Rectal smooth muscle tissue (tissue), 1 donor: ENCODE data around the gene SPRED2.
"Not testable (repeated sequence)": the region's sequence is repeated elsewhere in the genome, so short reads cannot be mapped to it uniquely, and the experiment has no call there.

Source experiments
- H3K27ac ChIP-seq: one replicate; pipeline ENCODE4 v1.7.0; 2013; ENCODE audit warnings: low read depth, low read length, inconsistent platforms
- H3K27me3 ChIP-seq: one replicate; pipeline ENCODE4 v1.7.0; 2013; ENCODE audit warnings: low read length; ENCODE audit not compliant: control insufficient read depth, insufficient read depth
- H3K36me3 ChIP-seq: one replicate; pipeline ENCODE4 v1.7.0; 2013; ENCODE audit warnings: low read length; ENCODE audit not compliant: control insufficient read depth, insufficient read depth
- H3K4me1 ChIP-seq: one replicate; pipeline ENCODE4 v1.7.0; 2013; ENCODE audit warnings: low read length; ENCODE audit not compliant: control insufficient read depth, insufficient read depth
- H3K4me3 ChIP-seq: one replicate; pipeline ENCODE4 v1.7.0; 2013; ENCODE audit warnings: low read length
- H3K9ac ChIP-seq: one replicate; pipeline ENCODE4 v1.7.0; 2013; ENCODE audit warnings: low read length

The SPRED2 gene

DNA sequence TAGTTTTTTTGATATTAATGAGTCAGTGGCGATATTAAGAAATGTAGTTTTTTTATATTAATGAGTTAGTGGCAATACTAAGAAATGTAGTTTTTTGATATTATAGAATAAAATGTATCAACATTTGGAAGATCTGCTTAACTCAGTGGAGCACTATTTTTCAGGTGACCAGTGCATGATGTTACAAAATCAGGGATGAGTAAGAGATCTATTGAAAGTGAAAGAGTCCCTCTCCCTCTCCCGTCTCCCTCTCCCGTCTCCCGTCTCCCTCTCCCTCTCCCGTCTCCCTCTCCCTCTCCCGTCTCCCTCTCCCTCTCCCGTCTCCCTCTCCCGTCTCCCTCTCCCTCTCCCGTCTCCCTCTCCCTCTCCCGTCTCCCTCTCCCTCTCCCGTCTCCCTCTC, 94.5 kb downstream of the SPRED2 start:
- not testable (repeated sequence) for H3K4me3 ChIP-seq, H3K27ac ChIP-seq, H3K36me3 ChIP-seq, H3K4me1 ChIP-seq, H3K9ac ChIP-seq, H3K27me3 ChIP-seq

DNA sequence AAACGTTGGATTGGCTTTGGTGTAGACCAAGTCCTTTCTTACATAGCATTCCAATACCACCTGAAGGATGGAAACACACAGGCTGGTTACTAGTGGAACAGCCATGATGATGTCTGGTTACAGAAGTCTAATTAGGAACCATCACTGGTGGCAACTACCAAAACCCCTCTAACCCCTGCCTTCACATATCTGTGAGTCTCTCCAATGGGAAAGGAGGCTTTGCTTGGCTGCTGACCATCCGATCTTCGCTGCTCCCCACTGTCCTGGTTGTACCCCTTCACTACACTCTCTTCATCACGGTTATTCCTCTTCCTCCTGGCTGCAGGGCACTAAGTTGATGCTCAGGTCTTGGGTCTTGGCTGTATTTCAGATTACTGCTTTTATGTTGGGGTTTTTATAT, 97.7 kb downstream of the SPRED2 start:
- H3K4me1 ChIP-seq = no peaks in the 10 kb centered on the region
- peaks cover 8% of the 10 kb centered on the region for H3K36me3 ChIP-seq
- no peak overlapping the region for H3K4me3 ChIP-seq
- no peak overlapping the region for H3K27ac ChIP-seq
- no peak overlapping the region for H3K9ac ChIP-seq
- no peaks in the 10 kb centered on the region for H3K27me3 ChIP-seq

DNA sequence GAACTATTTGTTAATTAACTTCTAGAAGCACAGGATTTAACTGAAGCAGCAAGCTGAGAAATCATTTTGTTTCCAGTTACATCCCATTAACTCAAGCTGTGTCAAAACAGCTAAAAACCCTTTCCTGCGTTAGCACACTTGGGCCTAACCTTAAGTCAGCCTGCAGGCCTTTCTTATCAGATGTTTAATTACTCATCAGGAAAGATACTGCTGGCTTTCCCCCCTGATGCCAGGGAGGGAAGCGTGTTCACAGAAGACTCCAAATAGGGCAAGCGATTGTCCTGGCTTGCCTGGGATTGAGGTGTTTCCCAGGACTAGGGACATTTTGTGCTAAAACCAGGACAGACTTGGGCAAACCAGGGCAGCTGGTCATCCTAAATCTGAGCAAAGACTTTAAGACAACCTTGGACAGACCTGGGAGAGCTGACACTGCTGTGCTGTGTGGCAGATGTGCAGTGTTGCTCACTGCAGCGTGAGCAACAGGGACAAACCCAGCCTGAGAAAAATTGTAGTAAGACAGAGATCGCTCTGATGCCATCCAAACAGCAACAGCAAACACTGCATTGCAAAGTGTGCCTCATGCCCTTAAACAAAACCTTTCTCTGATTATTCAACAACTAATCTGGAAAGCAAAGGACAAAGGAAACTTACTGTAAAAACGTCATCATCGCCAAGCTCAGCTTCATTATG, 100.9 kb downstream of the SPRED2 start:
- H3K27me3 ChIP-seq = no peaks in the 10 kb centered on the region
- no peak overlapping the region for H3K4me3 ChIP-seq
- peaks cover 12% of the 10 kb centered on the region for H3K36me3 ChIP-seq
- H3K27ac ChIP-seq = no peak overlapping the region
- no peaks in the 10 kb centered on the region for H3K4me1 ChIP-seq
- no peak overlapping the region for H3K9ac ChIP-seq

DNA sequence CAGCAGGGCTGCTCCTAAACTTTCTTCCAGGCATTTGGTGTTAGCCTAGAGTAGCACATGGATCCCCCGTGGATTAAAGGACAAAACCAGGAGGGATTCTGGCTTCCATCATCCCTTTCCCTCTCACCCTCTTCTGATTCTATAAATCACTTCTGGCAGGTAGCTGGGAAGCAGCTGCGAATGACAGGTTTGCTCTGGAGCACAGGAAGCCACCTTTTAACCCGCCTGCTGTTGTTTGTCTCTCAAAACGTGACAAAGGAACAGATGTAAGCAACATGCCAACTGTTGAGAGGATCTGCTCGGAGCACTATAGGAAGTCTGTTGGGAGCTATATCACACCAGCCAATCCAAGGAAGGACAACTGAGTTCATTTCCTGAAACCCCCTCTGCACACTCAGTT, 102.9 kb downstream of the SPRED2 start:
- Histone ChIP-seq H3K27me3 (no peaks in the 10 kb centered on the region), H3K27ac (no peak overlapping the region), H3K4me3 (no peak overlapping the region), H3K9ac (no peak overlapping the region), H3K36me3 (peaks cover 12% of the 10 kb centered on the region), H3K4me1 (no peaks in the 10 kb centered on the region)

DNA sequence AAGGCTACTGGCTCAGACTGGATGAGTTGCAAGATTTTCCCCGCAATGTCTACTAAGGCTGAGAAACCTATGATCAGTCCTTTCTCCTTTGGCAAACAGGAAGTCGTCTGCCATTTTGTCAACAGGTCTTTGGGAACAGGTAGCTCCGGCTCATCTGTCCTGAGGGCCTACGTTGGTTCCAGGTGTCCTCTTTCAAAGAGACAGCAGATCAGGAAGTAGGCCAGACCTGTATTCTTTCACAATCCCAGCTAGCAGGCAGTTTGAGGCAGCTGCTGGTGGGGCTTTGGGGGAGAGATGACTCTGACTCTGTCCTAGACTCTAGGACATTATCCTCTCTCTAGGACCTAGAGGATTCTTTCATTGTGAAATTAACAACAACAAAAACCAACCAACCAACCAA, 106.1 kb downstream of the SPRED2 start:
- no peaks in the 10 kb centered on the region for H3K4me1 ChIP-seq

DNA sequence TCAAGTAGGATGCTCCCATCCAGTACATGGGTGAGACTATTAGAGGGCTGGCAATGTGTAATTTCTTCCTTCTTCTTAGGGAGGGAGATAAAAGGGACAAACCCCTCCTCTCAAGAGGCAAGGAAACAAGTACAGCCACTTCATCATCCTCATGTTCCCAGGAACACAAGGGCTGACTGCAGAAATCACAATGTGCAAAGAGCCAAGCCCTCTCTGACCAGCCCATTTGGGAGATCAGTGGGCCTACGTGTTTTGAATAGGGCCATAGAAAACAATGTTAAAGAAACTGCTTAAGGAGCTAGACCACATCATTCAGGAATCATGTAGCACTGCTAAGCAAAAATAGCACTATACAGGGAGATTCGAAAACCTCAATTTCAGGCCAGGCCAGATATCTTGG, 107.3 kb downstream of the SPRED2 start:
- H3K27me3 ChIP-seq = no peaks in the 10 kb centered on the region
- peaks cover 4% of the 10 kb centered on the region for H3K36me3 ChIP-seq
- H3K4me3 ChIP-seq = no peak overlapping the region
- no peak overlapping the region for H3K9ac ChIP-seq
- H3K4me1 ChIP-seq = no peaks in the 10 kb centered on the region
- H3K27ac ChIP-seq = no peak overlapping the region

More for the DNA sequence above, 106.1 kb downstream of the SPRED2 start:
- H3K27ac ChIP-seq = no peak overlapping the region
- no peaks in the 10 kb centered on the region for H3K27me3 ChIP-seq
- no peak overlapping the region for H3K9ac ChIP-seq
- no peak overlapping the region for H3K4me3 ChIP-seq
- peaks cover 7% of the 10 kb centered on the region for H3K36me3 ChIP-seq

DNA sequence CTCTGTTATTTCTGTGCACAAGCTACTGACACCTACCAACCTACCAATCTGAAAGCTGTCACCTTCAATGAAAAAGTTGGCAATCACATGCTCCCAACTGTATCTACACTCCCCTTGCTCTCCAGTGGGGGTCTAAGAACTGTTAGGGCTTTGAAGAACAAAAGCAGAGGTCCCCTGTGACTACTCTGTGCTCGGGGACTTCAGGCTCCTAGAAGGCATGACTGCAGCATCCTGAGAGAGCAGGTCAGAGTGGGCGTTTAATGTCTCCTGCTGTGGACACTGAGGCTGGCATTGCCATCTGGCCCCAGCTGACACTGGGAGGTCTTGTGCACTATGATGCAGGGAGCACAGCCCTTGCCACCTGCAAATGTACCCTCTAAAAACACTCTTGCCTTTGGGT, 111.5 kb downstream of the SPRED2 start:
- H3K27ac ChIP-seq = no peak overlapping the region
- no peaks in the 10 kb centered on the region for H3K27me3 ChIP-seq
- no peaks in the 10 kb centered on the region for H3K4me1 ChIP-seq
- H3K9ac ChIP-seq = no peak overlapping the region
- no peak overlapping the region for H3K4me3 ChIP-seq
- H3K36me3 ChIP-seq = peaks cover 3% of the 10 kb centered on the region

DNA sequence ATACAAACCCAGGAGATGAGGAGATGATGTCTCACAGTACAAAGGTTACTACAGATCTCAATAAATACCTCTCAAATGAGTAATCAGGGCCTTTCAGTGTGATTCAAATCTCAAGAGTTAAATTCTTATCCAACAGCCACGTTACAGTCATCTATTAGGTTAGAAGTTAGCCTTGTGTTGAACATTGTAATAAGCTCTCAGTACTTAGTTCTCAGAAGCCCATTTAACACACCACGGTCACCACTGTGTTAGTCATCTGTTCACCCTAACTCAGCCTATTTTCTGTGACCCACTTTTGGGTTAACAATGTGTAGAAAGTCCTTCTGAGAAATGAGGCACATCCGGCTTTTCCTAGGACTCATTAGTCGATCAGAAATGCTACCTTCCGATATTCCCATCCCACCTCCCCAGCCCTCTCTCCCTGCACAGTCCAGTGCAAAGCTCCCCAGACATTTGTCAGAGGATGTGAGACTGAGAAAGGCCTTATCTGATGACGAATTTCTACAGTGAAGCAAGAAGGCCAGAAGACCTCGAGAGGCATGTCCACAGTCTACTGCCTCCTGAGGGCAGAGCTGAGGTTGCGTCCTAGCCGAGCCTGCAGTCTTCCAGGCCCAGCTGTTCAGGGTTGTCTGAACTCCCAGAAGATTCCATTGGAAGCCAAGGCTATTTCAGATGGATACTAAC, 112.2 kb downstream of the SPRED2 start:
- H3K27me3 ChIP-seq = no peaks in the 10 kb centered on the region
- H3K36me3 ChIP-seq = peaks cover 3% of the 10 kb centered on the region
- no peak overlapping the region for H3K27ac ChIP-seq
- H3K4me3 ChIP-seq = no peak overlapping the region
- H3K4me1 ChIP-seq = no peaks in the 10 kb centered on the region
- no peak overlapping the region for H3K9ac ChIP-seq

DNA sequence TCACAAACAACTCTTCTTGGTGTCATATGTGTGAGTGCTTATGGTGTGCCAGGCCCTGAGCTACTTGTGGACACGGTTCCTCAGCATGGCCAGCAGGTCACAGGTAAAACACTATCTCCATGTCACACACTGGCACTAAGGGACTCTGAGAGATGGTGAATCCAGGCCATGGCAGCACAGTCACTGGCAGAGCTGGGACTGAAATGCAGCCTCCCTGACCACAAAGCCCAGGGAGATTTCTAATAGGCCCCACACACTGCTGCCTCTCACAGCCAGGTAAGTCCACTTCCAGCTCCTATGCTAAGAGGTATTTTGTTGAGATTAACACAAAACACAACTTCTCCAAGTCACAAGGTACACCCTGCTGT, 112.7 kb downstream of the SPRED2 start:
- H3K9ac ChIP-seq = no peak overlapping the region
- peaks cover 3% of the 10 kb centered on the region for H3K36me3 ChIP-seq
- no peaks in the 10 kb centered on the region for H3K4me1 ChIP-seq
- H3K4me3 ChIP-seq = no peak overlapping the region
- H3K27me3 ChIP-seq = no peaks in the 10 kb centered on the region
- H3K27ac ChIP-seq = no peak overlapping the region

DNA sequence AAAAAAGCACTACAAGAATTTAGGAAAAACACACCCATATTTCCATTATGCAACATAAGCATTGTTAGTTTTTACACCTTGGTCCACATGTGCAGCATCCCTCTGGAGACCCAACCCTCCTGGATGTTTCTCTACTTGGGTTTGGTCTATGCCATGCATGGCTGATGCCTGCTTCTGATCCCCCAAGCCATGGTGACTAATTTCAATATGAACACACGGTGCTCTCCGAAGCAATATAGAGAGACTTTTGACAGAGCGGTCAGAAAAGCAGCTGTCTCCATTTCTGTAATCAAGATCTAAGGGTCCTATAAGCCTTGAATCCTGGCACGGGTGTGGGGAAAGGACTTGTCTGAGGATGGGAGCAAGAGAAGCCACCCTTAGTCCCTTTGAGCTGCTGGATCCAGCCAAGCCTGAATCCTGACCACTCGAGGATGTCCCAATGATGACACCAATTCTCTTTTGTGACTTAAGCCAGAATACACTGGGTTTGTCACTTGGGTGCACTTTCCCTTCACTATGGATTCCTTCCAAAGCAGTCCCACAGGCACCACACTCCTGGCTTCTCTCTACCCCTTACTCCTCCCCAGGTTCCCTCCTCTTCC, 113.2 kb downstream of the SPRED2 start:
- Histone ChIP-seq H3K27ac (no peak overlapping the region), H3K4me1 (no peaks in the 10 kb centered on the region), H3K9ac (no peak overlapping the region)

DNA sequence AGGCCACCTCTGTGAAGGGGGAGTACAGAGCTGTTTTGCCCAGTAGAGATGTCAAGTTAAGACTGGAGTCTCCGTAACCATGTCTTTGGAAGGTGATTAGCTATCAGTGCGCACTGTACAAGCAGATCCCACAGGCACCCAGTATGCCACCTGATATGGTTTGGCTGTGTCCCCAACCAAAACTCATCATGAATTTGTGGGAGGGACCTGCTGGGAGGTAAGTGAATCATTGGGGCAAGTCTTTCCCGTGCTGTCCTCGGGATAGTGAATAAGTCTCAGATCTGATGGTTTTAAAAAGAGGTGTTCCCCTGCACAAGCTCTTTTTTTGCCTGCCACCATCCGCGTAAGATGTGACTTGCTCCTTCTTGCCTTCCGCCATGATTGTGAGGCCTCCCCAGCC, 114.6 kb downstream of the SPRED2 start:
- H3K4me1 ChIP-seq = no peaks in the 10 kb centered on the region
- H3K27ac ChIP-seq = no peak overlapping the region
- H3K9ac ChIP-seq = no peak overlapping the region
- peaks cover 3% of the 10 kb centered on the region for H3K36me3 ChIP-seq
- H3K27me3 ChIP-seq = no peaks in the 10 kb centered on the region
- H3K4me3 ChIP-seq = no peak overlapping the region

More for the DNA sequence above, 113.2 kb downstream of the SPRED2 start:
- H3K36me3 ChIP-seq = peaks cover 3% of the 10 kb centered on the region
- no peak overlapping the region for H3K4me3 ChIP-seq
- H3K27me3 ChIP-seq = no peaks in the 10 kb centered on the region

DNA sequence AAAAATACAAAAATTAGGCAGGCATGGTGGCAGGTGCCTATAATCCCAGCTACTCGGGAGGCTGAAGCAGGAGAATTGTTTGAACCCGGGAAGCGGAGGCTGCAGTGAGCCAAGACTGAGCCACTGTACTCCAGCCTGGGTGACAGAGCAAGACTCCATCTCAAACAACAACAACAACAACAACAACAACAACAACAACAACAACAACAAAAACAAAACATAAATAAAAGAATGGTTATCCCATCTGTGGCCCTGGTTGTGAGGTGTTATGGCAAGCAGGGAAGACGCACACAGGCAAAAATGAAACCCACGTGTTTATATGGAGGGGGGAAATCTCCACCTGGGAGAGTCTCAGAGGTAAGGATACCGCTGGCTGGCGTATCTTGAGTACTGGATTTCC, 115.0 kb downstream of the SPRED2 start:
- H3K27ac ChIP-seq, H3K36me3 ChIP-seq, H3K9ac ChIP-seq, H3K27me3 ChIP-seq, H3K4me1 ChIP-seq, H3K4me3 ChIP-seq: not testable (repeated sequence)

DNA sequence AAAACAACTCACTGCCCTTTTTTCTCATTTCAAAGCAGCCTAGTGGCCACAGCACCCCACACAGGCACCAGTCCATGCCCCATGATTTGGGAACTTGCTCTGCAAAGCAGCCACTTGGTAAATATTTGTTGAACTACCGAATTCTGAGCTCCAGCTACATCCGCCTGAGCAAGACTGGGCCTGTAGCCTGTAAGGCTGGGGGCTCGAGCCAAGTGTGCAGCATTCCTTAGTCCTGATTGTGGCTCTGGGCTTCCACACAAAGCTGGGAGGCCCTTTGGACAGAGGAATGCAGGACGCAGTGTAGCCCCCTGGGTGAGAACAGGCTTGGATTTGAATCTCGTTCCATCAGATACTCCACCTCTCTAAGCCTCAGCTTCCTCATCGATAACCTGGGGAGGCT, 116.3 kb downstream of the SPRED2 start:
- Histone ChIP-seq H3K9ac (no peak overlapping the region), H3K4me3 (no peak overlapping the region), H3K27ac (no peak overlapping the region), H3K36me3 (peaks cover 3% of the 10 kb centered on the region), H3K27me3 (no peaks in the 10 kb centered on the region), H3K4me1 (no peaks in the 10 kb centered on the region)
